Skin epidermis (tissue), 12 donors: Measurements from ENCODE around the gene DDX3X.
"Not testable (repeated sequence)": the region's sequence is repeated elsewhere in the genome, so short reads cannot be mapped to it uniquely, and the experiment has no call there.

ENCODE experiments used
- H3K27ac ChIP-seq, 21 experiments: fragments of 200-600 bp; sonication (generic) in 11 of 21; one replicate each; pipeline ENCODE4 v1.5.0; 2020; ENCODE audit warnings: mild to moderate bottlenecking in 3 of 21, inconsistent platforms in 2 of 21, moderate library complexity in 2 of 21
- H3K4me3 ChIP-seq, 7 experiments: fragments of 200-600 bp; sonication (generic) in 2 of 7; one replicate each; pipeline ENCODE4 v1.5.0; 2020; ENCODE audit warnings: inconsistent platforms in 2 of 7, mild to moderate bottlenecking in 2 of 7, moderate library complexity in 1 of 7

DDX3X gene

GRCh38 chrX:41333744-41334362 is at the start of gene DDX3X:
TSS of gene DDX3X (plus strand) at chrX:41334162. CDS start at chrX:41334253, 91 bp downstream.
- Histone ChIP-seq H3K4me3 (peak within 1 kb of the TSS; percentile 65 to 86 (median 75)), H3K27ac (peak within 1 kb of the TSS; percentile 95 to 100 (median 99))

DNA sequence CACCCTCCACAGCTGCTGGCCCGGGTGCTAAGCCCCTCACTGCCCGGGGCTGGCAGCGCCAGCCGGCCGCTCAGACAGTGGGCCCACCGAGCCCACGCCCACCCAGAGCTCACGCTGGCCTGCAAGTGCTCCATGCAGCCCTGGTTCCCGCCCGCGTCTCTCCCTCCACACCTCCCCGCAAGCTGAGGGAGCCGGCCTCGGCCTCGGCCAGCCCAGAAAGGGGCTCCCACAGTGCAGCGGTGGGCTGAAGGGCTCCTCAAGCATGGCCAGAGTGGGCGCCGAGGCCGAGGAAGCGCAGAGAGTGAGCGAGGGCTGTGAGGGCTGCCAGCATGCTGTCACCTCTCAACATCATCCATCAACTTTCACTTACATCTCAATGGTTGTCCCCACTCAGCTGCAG is 48.0 kb upstream of the DDX3X start:
- not testable (repeated sequence) for H3K4me3 ChIP-seq, H3K27ac ChIP-seq

GRCh38 chrX:41288641-41289040 is 45.3 kb upstream of the DDX3X start:
- H3K4me3 ChIP-seq = no peak overlapping the region
- no peak overlapping the region for H3K27ac ChIP-seq

DNA sequence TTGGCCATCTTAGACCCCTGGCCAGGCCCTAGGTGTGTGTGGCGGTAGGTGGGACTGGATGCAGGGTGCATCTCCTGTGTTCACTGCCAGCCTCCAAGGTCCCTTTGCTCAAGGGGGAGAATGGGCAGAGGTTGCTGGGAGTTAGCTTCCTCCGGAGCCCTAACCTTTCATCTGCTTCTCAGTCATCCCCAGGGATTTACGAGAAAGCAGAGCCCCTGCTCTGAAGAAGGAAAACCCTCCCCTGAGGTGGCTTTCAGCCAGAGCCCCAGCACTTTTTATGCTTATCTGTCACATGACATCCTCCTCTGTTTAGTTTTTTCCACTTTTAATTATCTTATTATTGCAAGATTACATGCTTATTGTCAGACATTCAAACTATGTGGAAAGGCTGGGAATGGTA is 44.9 kb upstream of the DDX3X start:
- Histone ChIP-seq H3K4me3 (no peak overlapping the region), H3K27ac (no peak overlapping the region)

- Histone ChIP-seq H3K4me3 (no peak overlapping the region), H3K27ac (no peak overlapping the region)
Observed at GRCh38 chrX:41291309-41291708, 42.7 kb upstream of the DDX3X start.

DNA sequence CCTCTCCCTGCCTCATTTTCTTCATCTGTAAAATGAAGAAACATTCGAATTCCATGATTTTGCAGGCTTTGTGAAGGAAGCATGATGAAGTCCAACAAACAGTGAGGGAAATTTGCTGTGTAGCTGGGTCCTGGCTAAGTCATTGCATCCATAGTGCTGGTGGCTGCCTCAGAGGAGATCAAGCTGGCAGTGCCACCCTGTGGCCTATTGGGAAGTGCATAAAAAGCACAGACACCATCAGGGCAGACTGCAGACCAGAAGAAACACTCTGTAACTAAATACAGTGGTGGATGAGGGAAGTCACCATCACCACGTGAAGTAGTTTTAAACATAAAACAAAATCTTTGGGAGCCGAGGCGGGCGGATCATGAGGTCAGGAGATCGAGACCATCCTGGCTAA is 40.7 kb upstream of the DDX3X start:
- H3K4me3 ChIP-seq = no peak overlapping the region

GRCh38 chrX:41300758-41301437 is 33.1 kb upstream of the DDX3X start:
- no peak overlapping the region for H3K4me3 ChIP-seq
- no peak overlapping the region for H3K27ac ChIP-seq

More for the DNA sequence above, 40.7 kb upstream of the DDX3X start:
- no peak overlapping the region for H3K27ac ChIP-seq

GRCh38 chrX:41301438-41301824 is 32.5 kb upstream of the DDX3X start:
- Histone ChIP-seq H3K27ac (no peak overlapping the region), H3K4me3 (no peak overlapping the region)

DNA sequence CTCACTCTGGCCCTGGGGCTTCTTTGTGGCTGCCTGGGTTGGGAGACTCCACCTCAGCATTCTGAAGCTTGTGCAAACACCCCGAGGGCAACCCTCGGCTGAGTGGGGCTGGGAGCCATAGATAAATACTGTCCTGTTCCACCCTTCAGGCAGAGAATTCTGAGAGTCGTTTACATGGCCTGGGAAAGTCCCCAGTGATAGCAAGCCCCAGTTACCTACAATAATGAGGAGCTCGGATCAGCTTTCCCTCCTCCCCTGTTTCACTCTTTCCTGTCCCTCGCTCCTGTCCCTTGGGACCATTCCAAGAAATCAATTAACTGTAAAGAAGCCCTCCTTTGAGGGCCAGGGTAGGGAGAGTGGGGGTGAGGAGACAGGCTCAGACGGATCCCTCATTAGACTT is 31.6 kb upstream of the DDX3X start:
- no peak overlapping the region for H3K27ac ChIP-seq
- H3K4me3 ChIP-seq = no peak overlapping the region

DNA sequence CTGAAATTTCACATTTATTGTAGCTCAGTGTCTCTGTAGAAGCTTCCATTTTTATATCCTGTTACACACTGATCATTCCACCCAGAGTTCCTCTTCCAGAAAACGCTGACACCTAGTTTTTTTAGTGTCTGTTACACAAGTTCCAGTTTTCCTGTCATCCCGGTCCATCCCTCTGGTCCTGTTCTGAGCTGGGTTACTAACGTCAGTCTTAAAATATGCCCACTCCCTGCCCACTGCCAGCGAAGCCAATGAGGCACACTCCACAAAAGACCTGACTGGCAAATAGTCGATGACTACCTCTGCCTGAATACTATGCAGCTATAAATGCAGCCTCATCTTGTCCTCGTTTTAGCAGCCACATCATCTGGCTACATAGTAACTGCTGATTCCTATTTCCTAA is 30.9 kb upstream of the DDX3X start:
- no peak overlapping the region for H3K27ac ChIP-seq
- no peak overlapping the region for H3K4me3 ChIP-seq

- Histone ChIP-seq H3K4me3 (no peak overlapping the region), H3K27ac (no peak overlapping the region)
Observed at GRCh38 chrX:41304178-41304577, 29.8 kb upstream of the DDX3X start.

DNA sequence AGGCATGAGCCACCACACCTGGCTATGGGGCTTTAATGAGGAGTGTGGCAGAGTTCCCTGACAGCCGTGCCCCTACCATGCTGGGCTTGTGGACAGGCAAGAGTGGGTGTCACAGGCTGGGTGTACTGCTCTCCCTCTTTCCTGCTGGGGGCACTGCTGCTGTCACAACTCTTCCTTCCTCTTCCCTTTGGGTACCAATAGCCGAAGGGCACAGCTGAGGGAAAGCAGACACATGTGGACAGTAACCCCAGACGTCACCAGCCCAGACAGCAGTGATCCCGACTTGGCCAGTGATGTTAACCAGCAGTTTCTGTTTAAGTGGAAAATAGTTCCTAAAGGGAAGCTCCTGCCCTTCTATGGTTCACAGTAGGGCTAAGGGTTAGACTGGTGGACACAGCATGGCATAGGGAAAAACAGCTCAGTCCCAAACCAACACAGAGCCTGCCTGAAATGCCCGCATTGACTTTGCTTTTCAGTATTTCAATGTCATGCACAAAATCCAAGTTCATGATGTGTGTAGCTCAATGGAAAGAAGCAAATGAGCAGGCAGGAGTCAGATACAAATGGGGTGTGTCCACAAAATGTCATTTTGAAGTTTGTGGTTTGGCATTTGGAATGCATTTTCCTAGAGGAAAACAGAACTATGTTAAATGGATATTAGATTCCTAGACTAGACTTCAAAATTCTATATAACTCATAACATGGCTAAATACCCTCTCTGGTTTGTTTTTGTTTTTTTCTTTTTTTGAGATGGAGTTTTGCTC is 24.9 kb upstream of the DDX3X start:
- Histone ChIP-seq H3K27ac (no peak overlapping the region), H3K4me3 (no peak overlapping the region)

- Histone ChIP-seq H3K27ac (no peak overlapping the region), H3K4me3 (no peak overlapping the region)
Observed at GRCh38 chrX:41312786-41313185, 21.2 kb upstream of the DDX3X start.

DNA sequence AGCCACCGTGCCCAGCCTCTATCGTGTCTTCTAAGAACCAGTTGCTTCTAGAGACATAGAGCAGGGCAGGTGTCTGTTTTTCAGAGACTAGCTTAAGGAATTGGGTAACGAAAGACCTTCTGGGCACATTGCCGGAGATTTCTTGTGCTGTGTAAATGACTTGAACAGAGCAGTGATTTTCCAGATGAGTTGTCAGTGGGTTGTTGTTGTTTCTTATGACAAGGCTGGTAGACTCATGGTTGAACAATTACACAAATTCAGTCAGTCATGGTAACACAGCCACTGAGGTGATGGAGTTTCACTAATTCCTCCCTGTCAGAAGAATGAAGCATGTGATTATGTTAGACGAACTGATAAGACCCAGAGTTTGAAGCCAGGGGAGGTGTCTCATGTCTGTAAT is 20.5 kb upstream of the DDX3X start:
- H3K27ac ChIP-seq = no peak overlapping the region
- no peak overlapping the region for H3K4me3 ChIP-seq

DNA sequence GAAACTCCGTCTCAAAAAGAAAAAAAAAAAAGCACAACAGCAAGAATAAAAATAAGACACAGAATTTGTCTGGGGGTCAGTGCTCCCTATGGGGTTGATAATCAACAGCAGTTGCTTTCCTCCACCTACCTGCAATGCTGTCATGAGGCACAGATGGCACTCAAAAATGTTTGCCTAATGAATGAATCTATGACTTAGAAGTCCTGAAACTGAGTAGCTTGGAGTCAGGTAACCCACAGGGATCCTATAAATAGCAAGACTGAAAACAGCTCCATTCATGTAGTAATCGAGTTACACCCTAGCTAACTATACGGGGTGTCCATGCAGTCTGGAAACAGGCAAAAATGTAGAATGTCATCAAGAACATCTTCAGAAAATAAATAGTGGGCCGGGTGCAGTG is 19.8 kb upstream of the DDX3X start:
- no peak overlapping the region for H3K4me3 ChIP-seq
- no peak overlapping the region for H3K27ac ChIP-seq

- no peak overlapping the region for H3K4me3 ChIP-seq
Observed at GRCh38 chrX:41314881-41315280, 19.1 kb upstream of the DDX3X start.

DNA sequence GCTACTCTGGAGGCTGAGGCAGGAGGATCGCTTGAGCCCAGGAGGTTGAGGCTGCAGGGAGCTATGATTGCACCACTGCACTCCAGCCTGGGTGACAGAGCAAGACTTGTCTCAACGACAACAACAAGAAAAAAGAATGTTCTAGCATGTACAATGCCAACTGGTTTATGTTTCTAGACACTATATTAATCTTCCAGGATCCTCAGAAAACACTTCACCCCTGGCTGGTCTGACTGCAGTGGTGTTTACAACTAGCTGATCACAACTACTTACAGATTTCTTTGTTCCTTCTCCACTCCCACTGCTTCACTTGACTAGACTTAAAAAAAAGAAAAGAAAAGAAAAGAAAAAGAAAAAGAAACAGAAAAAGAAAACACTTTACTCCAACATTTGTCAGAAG is 17.7 kb upstream of the DDX3X start:
- H3K4me3 ChIP-seq, H3K27ac ChIP-seq: not testable (repeated sequence)

More at GRCh38 chrX:41314881-41315280, 19.1 kb upstream of the DDX3X start:
- no peak overlapping the region for H3K27ac ChIP-seq

DNA sequence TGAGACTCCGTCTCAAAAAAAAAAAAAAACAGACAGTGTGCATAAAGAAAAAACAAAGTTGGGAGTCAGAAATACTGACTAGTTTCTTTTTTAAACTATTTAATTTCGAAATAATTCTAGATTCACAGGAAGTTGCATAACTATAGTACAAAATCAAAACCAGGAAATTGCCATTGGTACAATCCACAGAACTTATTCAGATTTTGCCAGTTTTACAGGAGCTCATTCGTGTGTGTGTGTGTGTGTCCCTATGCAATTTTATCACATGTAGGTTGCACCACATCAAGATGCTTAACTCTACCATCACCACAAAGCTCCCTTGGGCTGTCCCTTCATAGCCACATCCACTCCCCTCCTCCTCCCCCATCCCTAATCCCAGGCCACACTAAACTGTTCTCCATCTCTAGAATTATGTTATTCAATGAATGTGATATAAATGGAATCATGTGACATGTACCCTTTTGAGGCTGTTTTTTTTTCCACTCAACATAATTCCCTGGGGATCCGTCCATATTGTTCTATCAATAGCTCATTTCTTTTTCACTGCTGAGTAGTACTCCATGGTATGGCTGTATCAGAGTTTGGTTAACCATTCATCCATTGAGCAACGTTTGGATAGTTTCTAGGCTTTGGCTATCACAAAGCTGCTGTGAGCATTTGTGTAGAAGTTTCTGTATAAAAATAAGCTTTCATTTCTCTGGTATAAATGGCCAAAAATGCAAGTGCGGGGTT is 16.3 kb upstream of the DDX3X start:
- Histone ChIP-seq H3K27ac (no peak overlapping the region), H3K4me3 (no peak overlapping the region)

GRCh38 chrX:41320393-41320792 is 13.6 kb upstream of the DDX3X start:
- Histone ChIP-seq H3K27ac (no peak overlapping the region), H3K4me3 (no peak overlapping the region)

DNA sequence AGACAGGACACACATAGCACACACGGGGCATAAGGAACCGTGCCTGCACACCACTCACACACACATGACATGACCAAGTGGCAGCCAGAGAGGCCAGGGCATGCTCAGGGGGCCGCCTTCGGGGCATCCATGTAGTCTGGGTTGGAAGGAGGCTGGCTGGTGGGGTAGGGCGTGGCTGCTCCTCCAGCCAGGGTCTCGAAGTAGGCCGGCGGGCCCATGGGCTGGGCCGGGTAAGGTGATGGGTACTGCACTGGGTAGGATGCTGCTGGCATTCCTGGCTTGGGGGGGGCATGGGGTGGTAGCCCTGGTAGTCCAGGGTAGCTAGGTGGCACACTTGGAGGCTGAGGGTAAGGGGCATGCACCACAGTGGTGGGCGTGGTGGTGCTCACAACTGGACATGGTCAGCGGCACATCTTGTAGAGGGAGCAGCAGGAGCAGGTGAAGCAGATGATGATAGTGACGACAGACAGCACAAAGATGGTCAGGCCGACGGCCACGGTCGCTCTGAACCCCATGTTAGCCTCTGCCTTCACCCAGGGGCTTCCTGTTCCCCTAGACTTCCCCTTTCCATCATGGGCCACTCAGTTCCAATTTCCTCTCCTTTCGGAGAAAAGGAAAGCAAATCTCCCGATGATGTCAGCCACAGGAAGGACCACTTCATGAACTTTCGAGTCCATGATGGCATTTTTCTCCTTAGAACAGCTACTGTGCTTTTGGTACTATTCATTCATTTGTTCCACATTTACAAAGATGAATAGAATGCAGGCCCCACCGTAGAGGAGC is 10.9 kb upstream of the DDX3X start:
- no peak overlapping the region for H3K27ac ChIP-seq
- no peak overlapping the region for H3K4me3 ChIP-seq
